Stimulated activated CD4-positive, alpha-beta T cell treated with anti-CD3 and anti-CD28 coated beads, Interleukin-1b, Interleukin-23, amount 100 ng/mL, for 48 hours (primary cell): Measurements from ENCODE around the gene PDGFC.

Experiments used
- DNase-seq: peaks from one replicate; pipeline ENCODE4 v3.0.0-alpha.2; 2020

PDGFC gene

GRCh38 chr4:156972379-156973015, 898 bp upstream of the PDGFC start:
- no peak for DNase-seq

DNA sequence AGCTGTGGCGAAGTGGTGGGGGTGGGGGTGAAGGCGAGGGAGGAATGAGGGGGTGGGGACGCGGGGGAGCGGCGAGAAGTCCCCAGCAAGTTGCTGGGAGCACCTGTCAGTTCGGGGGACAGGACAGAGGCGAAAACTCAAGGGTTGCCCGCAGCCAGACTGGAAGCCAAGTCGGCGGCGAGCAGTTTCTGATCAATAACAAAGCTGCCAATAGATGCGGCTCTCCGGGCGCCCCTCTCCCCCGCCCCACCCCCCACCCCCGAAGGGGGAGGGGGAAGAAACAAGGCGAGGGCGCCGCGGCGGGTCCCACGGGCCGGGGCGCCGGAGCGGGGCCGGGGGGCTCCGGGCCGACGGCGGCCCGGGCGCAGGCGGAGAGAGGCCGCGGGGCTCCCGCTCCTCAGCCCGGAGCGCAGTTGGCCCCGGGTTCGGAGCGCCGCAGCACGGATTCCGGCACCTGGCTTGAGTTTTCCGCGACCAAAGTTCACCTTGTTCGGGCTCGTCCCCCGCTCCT, 379 bp downstream of the PDGFC start:
- no peak for DNase-seq

GRCh38 chr4:156970501-156971164, 966 bp downstream of the PDGFC start:
- no peak for DNase-seq

GRCh38 chr4:156969911-156970310, 1.7 kb downstream of the PDGFC start:
- DNase-seq = no peak

DNA sequence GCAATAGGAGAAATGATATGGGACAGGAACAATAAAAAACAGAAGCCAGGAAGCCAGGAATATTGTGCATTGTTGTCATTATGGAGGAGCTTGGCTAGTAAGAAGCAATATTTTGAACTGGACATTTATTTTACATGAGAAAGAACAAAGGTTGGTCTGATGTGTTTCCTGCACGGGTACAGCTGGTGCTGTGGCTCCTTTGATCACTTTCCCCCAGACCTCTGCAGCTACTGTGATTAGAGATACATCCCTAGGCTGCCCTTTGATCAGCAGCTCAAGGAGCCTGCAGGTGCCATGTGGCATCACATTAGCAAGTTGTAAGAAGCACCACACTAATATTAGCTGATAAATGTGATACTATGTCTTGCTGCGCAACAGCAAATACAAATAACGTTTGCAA, 2.5 kb downstream of the PDGFC start:
- no peak for DNase-seq

- DNase-seq = peak; percentile 12
Observed at GRCh38 chr4:156968479-156968984, 3.1 kb downstream of the PDGFC start.

- no peak for DNase-seq
Observed at GRCh38 chr4:156966836-156967235, 4.8 kb downstream of the PDGFC start.

DNA sequence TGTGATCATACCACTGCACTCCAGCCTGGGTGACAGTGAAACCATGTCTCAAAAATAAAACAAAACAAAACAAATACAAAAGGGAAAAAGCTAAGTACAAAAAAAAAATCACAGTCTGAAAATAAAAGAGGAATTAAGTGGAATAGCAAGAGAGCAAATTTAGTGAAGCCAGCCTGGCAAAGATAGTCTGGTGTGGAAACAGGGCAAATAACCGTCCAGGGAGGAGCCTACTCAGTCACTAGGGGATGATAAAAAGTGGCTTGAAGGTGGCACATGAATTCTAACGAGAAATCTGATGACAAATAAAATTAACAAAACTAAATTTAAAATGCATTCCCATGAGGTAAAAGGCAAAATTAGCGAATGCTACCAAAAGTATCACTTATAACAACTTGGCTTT, 8.2 kb downstream of the PDGFC start:
- no peak for DNase-seq

- DNase-seq = no peak
Observed at GRCh38 chr4:156962528-156962974, 9.0 kb downstream of the PDGFC start.

GRCh38 chr4:156962058-156962358, 9.6 kb downstream of the PDGFC start:
- DNase-seq = no peak

GRCh38 chr4:156961196-156962057, 10.2 kb downstream of the PDGFC start:
- DNase-seq = no peak

DNA sequence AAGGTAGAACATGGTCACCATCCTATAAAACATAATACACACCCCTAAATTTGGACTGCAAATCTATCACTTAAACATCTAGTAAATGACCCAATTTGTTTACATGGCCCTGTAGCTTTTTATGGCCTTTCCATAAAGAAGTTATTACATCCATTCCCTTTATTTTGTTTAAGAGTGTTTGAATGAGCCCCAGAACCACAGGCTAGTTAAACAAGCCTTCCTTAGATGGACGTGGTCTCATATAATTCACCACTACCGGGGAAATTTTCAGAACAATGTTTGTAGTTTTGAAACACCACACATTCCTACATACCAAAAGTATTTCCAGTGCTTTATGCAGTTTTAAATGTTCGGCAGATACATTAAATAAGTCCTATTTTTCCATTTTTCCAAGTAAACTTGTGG, 12.3 kb downstream of the PDGFC start:
- DNase-seq = no peak

GRCh38 chr4:156958276-156959074, 13.1 kb downstream of the PDGFC start:
- DNase-seq = no peak

DNA sequence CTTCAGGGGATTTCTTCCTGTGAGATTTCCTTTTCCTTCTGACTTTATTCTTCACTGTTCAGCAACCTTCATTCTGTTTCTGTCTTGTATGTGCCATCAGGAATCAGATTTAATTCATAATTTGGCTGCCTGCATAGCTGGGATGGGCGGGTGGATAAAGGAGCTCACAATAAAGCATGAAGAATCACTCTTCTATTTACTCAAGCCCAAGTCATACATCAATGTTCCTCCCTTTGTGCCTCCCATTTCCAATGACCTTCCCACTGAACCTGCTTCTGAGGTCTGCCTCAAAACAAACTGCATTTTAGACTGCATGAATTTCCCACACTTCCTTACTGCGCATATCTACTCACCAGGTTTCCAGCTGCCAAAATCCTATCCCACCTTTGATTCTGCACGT, 14.0 kb downstream of the PDGFC start:
- no peak for DNase-seq

GRCh38 chr4:156956826-156957368, 14.7 kb downstream of the PDGFC start:
- DNase-seq = no peak

DNA sequence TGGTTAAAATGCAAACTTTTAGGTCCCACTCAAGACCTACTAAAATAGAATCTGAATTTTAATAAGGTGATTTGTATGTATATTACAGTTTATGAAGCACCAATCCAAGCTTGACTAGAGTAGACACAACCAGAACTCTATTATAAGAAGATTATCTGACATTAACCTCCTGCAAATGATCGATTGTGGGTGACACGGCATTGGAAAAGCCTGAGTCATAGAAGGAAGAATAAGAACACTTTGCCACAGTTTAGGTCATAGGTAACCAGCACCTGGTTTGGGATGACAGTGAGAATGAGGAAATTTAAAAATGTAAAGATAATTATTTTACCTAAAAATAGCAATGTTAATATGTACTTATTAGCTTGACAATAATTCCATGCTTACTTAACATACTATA, 15.2 kb downstream of the PDGFC start:
- DNase-seq = no peak

DNA sequence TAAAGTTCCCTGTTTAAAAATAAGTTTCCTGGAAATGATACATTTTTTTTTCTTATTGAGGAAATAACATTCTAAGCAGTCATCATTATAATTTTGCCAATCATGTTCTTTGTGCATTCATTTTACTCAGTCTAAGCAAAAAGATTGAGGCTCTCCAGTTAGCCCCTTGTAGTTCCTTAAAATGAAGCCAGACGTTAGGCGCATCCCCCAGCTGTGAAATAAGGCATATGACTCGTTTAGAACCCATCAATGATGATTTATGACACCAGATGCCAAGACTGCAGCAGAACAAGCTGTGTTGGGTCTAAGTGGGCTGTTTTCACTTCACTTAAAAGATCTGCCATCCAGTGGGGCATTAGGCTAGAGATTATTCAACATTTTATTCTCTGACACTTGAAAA, 17.0 kb downstream of the PDGFC start:
- no peak for DNase-seq

GRCh38 chr4:156953951-156954350, 17.6 kb downstream of the PDGFC start:
- no peak for DNase-seq

DNA sequence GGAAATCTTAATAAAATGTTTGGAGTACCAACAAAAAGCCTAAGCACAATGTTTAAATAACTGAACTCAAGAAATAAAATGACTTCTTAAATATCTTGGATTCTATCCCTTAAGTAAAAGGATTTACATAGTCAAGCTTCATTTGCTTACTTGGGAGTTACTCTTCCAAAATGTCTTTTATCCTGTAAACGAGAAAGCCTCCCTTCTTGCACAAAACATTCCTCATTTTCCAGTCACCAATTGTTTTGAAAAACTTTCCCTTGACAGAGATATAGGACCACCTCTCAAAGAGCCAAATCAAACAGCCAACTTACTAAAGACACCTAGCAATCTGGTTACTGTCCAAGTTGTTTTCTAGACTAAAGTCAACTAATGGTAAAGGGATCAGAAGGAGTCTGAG, 18.6 kb downstream of the PDGFC start:
- DNase-seq = no peak

DNA sequence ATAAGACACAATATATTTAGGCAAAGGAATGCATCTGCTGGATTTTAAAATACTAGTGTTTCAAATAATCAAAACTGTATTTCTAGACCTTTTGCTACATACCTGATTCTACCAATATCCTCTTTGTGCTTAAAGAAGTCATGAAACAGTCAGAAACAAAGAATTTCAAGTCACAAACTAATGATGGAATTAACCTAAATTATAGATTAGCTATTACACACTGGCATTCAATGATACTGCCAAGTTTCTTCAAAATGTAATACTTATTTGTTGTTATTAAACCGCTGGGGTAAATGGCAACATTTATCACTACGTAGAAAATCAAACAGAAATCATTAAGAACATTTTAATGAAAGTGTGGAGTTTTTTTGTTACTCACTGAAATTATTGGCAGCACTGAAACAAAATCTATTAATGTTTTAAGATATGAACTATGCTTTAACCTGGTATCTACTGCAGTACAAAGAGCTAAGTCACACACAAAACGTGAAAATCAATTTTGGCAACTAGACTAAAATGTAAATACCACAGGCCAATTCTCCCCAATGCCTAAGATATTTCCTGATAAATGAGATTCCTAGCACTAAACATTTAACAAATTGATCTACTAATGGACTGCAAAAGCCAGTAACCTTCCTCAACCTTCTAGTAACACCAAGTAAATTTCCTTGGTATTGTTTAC, 19.4 kb downstream of the PDGFC start:
- DNase-seq = no peak

DNA sequence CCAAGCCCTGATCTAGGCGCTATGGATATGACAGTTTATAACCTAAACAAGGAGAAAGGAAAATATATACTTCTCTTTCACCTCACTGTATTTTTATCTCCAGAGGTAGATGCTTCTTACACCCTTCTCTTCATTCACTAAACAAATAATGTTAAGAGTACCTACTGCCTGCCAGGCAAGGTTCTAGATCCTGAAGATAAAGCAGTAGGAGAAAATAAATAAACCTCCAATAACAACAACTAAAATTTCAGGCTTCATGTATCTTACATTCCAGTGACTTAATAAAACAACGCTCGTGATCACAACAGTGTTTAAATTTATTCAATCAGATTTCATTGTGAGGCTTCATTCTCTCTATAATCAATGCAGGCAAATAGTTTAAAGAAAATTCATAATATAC, 20.7 kb downstream of the PDGFC start:
- no peak for DNase-seq

- no peak for DNase-seq
Observed at GRCh38 chr4:156950090-156950489, 21.5 kb downstream of the PDGFC start.
